Osteocyte (in vitro differentiated cells): ENCODE measurements around the gene PF4V1. TPM values are rescaled to one million over a fixed set of nuclear protein-coding genes. Genes with fewer than 3 reads are reported as not detected.

Experiments used
- DNase-seq: peaks from one replicate; pipeline ENCODE4 v3.0.0; 2021; ENCODE audit warnings: mixed read lengths; ENCODE audit not compliant: unreplicated experiment; ENCODE audit errors: extremely low spot score
- H3K27ac Mint-ChIP-seq: one replicate; pipeline ENCODE4 v1.8.0; 2021; ENCODE audit warnings: mild to moderate bottlenecking, mixed read lengths; ENCODE audit not compliant: unreplicated experiment
- H3K27me3 Mint-ChIP-seq: one replicate; pipeline ENCODE4 v1.8.0; 2021; ENCODE audit warnings: mixed read lengths; ENCODE audit not compliant: unreplicated experiment
- H3K36me3 Mint-ChIP-seq: one replicate; pipeline ENCODE4 v1.8.0; 2021; ENCODE audit warnings: mixed read lengths; ENCODE audit not compliant: unreplicated experiment
- H3K4me1 Mint-ChIP-seq: one replicate; pipeline ENCODE4 v1.8.0; 2021; ENCODE audit warnings: mixed read lengths; ENCODE audit not compliant: unreplicated experiment
- H3K4me3 Mint-ChIP-seq: one replicate; pipeline ENCODE4 v1.8.0; 2021; ENCODE audit warnings: mild to moderate bottlenecking, moderate library complexity, mixed read lengths; ENCODE audit not compliant: unreplicated experiment
- H3K9me3 Mint-ChIP-seq: one replicate; pipeline ENCODE4 v1.8.0; 2021; ENCODE audit warnings: mixed read lengths; ENCODE audit not compliant: unreplicated experiment
- CTCF ChIP-seq: fragments of 200-600 bp; sonication (generic); IDR thresholded peaks from 2 replicates; pipeline ENCODE4 v1.5.0; 2021; ENCODE audit warnings: antibody characterized with exemption, mild to moderate bottlenecking, moderate library complexity
- total RNA-seq: library from RNA; stranded (reverse); gene quantifications from 2 replicates; pipeline ENCODE4 v1.2.1, GENCODE V29; 2021

The PF4V1 gene
- total RNA-seq, 1 donor from 2014 or later, result not detected

- Mint-ChIP-seq H3K27ac (no peak overlapping the region), H3K4me3 (no peak overlapping the region), H3K36me3 (peaks cover 5% of the 10 kb centered on the region), H3K4me1 (peaks cover 33% of the 10 kb centered on the region), H3K27me3 (no peaks in the 10 kb centered on the region), H3K9me3 (peaks cover 4% of the 10 kb centered on the region)
- TF ChIP-seq CTCF, result no peak
- DNase-seq, result no peak
Observed at GRCh38 chr4:73902038-73902637, 49.0 kb downstream of the PF4V1 start.

GRCh38 chr4:73902817-73903547 lies 49.9 kb downstream of the PF4V1 start:
- no peak for TF ChIP-seq CTCF
- H3K27me3 Mint-ChIP-seq, result no peaks in the 10 kb centered on the region
- no peak overlapping the region for H3K4me3 Mint-ChIP-seq
- H3K4me1 Mint-ChIP-seq, result peaks cover 30% of the 10 kb centered on the region
- no peak for DNase-seq
- peaks cover 4% of the 10 kb centered on the region for H3K9me3 Mint-ChIP-seq
- no peak overlapping the region for H3K27ac Mint-ChIP-seq
- H3K36me3 Mint-ChIP-seq, result peaks cover 7% of the 10 kb centered on the region

Other genes starting within 250 kb of the PF4V1 start
- not detected in 2 replicates for gene RASSF6, start 232.9 kb upstream of the PF4V1 start, total RNA-seq
- gene CXCL8, start 112.7 kb upstream of the PF4V1 start, total RNA-seq, result 32.4 and 33.5 TPM in 2 replicates
- 35.3 and 37.6 TPM in 2 replicates for gene CXCL6, start 16.6 kb upstream of the PF4V1 start, total RNA-seq
- gene CXCL1, start 16.1 kb downstream of the PF4V1 start, total RNA-seq, result 118 and 132 TPM in 2 replicates
- not detected in 2 replicates for gene PF4, start 128.7 kb downstream of the PF4V1 start, total RNA-seq
- gene PPBP, start 134.9 kb downstream of the PF4V1 start, total RNA-seq, result not detected in 2 replicates
- gene CXCL5, start 145.4 kb downstream of the PF4V1 start, total RNA-seq, result 0.13 and 0.18 TPM in 2 replicates
- 1.7 and 2.1 TPM in 2 replicates for gene CXCL3, start 185.4 kb downstream of the PF4V1 start, total RNA-seq
- gene CXCL2, start 245.9 kb downstream of the PF4V1 start, total RNA-seq, result 3.8 and 5.0 TPM in 2 replicates